ENCODE data around the gene NFAT5.
"Not testable (repeated sequence)": the region's sequence is repeated elsewhere in the genome, so short reads cannot be mapped to it uniquely, and the experiment has no call there.

The NFAT5 gene

GRCh38 chr16:69535123-69536050, 30.4 kb upstream of the NFAT5 start:
- in situ Hi-C loops (cut with HindIII; ENCODE audit: low pct_unique_long_range_greater_than_20kb, low sequenced_read_pairs): no loop called here
- no peak for TF ChIP-seq JUND (IDR thresholded peaks at IDR 0.05; ENCODE audit: low read depth)
- no peak for DNase-seq (ENCODE audit: low read depth in 1 of 2, low spot score in 1 of 2)

GRCh38 chr16:69537706-69538080, 28.1 kb upstream of the NFAT5 start:
- TF ChIP-seq JUND (IDR thresholded peaks at IDR 0.05; ENCODE audit: low read depth): no peak
- in situ Hi-C loops (cut with HindIII; ENCODE audit: low pct_unique_long_range_greater_than_20kb, low sequenced_read_pairs): no loop called here
- no peak for DNase-seq (ENCODE audit: low read depth in 1 of 2, low spot score in 1 of 2)

GRCh38 chr16:69538808-69539207, 27.0 kb upstream of the NFAT5 start:
- in situ Hi-C loops (cut with HindIII; ENCODE audit: low pct_unique_long_range_greater_than_20kb, low sequenced_read_pairs): no loop called here
- TF ChIP-seq JUND (IDR thresholded peaks at IDR 0.05; ENCODE audit: low read depth): no peak
- DNase-seq (ENCODE audit: low read depth in 1 of 2, low spot score in 1 of 2): no peak

- in situ Hi-C loops (cut with HindIII; ENCODE audit: low pct_unique_long_range_greater_than_20kb, low sequenced_read_pairs): no loop called here
- no peak for TF ChIP-seq JUND (IDR thresholded peaks at IDR 0.05; ENCODE audit: low read depth)
- no peak for DNase-seq (ENCODE audit: low read depth in 1 of 2, low spot score in 1 of 2)
Observed at GRCh38 chr16:69542974-69543373, 22.8 kb upstream of the NFAT5 start.

GRCh38 chr16:69544088-69544487, 21.7 kb upstream of the NFAT5 start:
- in situ Hi-C loops (cut with HindIII; ENCODE audit: low pct_unique_long_range_greater_than_20kb, low sequenced_read_pairs): no loop called here
- no peak for DNase-seq (ENCODE audit: low read depth in 1 of 2, low spot score in 1 of 2)
- no peak for TF ChIP-seq JUND (IDR thresholded peaks at IDR 0.05; ENCODE audit: low read depth)

- in situ Hi-C loops (cut with HindIII; ENCODE audit: low pct_unique_long_range_greater_than_20kb, low sequenced_read_pairs); DNase-seq (ENCODE audit: low read depth in 1 of 2, low spot score in 1 of 2): not testable (repeated sequence)
Observed at GRCh38 chr16:69546663-69547062, 19.1 kb upstream of the NFAT5 start.

- TF ChIP-seq JUND (IDR thresholded peaks at IDR 0.05; ENCODE audit: low read depth): no peak
- DNase-seq (ENCODE audit: low read depth in 1 of 2, low spot score in 1 of 2): no peak
- in situ Hi-C loops (cut with HindIII; ENCODE audit: low pct_unique_long_range_greater_than_20kb, low sequenced_read_pairs): no loop called here
Observed at GRCh38 chr16:69553332-69553731, 12.4 kb upstream of the NFAT5 start.

- no peak for TF ChIP-seq JUND (IDR thresholded peaks at IDR 0.05; ENCODE audit: low read depth)
- no peak for DNase-seq (ENCODE audit: low read depth in 1 of 2, low spot score in 1 of 2)
- in situ Hi-C loops (cut with HindIII; ENCODE audit: low pct_unique_long_range_greater_than_20kb, low sequenced_read_pairs): no loop called here
Observed at GRCh38 chr16:69554495-69554894, 11.3 kb upstream of the NFAT5 start.

GRCh38 chr16:69555437-69555836, 10.3 kb upstream of the NFAT5 start:
- in situ Hi-C loops (cut with HindIII; ENCODE audit: low pct_unique_long_range_greater_than_20kb, low sequenced_read_pairs): no loop called here
- no peak for DNase-seq (ENCODE audit: low read depth in 1 of 2, low spot score in 1 of 2)
- TF ChIP-seq JUND (IDR thresholded peaks at IDR 0.05; ENCODE audit: low read depth): no peak

GRCh38 chr16:69555867-69556266, 9.9 kb upstream of the NFAT5 start:
- in situ Hi-C loops (cut with HindIII; ENCODE audit: low pct_unique_long_range_greater_than_20kb, low sequenced_read_pairs): no loop called here
- no peak for DNase-seq (ENCODE audit: low read depth in 1 of 2, low spot score in 1 of 2)
- TF ChIP-seq JUND (IDR thresholded peaks at IDR 0.05; ENCODE audit: low read depth): no peak

- DNase-seq (ENCODE audit: low read depth in 1 of 2, low spot score in 1 of 2): no peak
- in situ Hi-C loops (cut with HindIII; ENCODE audit: low pct_unique_long_range_greater_than_20kb, low sequenced_read_pairs): no loop called here
- TF ChIP-seq JUND (IDR thresholded peaks at IDR 0.05; ENCODE audit: low read depth): no peak
Observed at GRCh38 chr16:69559164-69559563, 6.6 kb upstream of the NFAT5 start.

GRCh38 chr16:69561367-69561766, 4.4 kb upstream of the NFAT5 start:
- DNase-seq (ENCODE audit: low read depth in 1 of 2, low spot score in 1 of 2); in situ Hi-C loops (cut with HindIII; ENCODE audit: low pct_unique_long_range_greater_than_20kb, low sequenced_read_pairs): not testable (repeated sequence)

- TF ChIP-seq JUND (IDR thresholded peaks at IDR 0.05; ENCODE audit: low read depth): no peak
- DNase-seq (ENCODE audit: low read depth in 1 of 2, low spot score in 1 of 2): no peak
- in situ Hi-C loops (cut with HindIII; ENCODE audit: low pct_unique_long_range_greater_than_20kb, low sequenced_read_pairs): no loop called here
Observed at GRCh38 chr16:69561901-69562300, 3.9 kb upstream of the NFAT5 start.

GRCh38 chr16:69562813-69563212, 3.0 kb upstream of the NFAT5 start:
- in situ Hi-C loops (cut with HindIII; ENCODE audit: low pct_unique_long_range_greater_than_20kb, low sequenced_read_pairs): no loop called here
- no peak for TF ChIP-seq JUND (IDR thresholded peaks at IDR 0.05; ENCODE audit: low read depth)
- DNase-seq (ENCODE audit: low read depth in 1 of 2, low spot score in 1 of 2): no peak
